Fibroblast of the aortic adventitia (primary cell): ENCODE data around the gene OPCML. TPM values are rescaled to one million over a fixed set of nuclear protein-coding genes. Genes with fewer than 3 reads are reported as not detected.

ENCODE experiments used
- DNase-seq: peaks from one replicate; pipeline ENCODE4 v3.0.0-alpha.2; 2010; ENCODE audit warnings: low read depth
- H3K4me3 ChIP-seq: 2 replicates; pipeline ENCODE4 v1.5.1; 2011; ENCODE audit warnings: low read depth, mild to moderate bottlenecking, control low read depth, low read length, moderate library complexity
- CTCF ChIP-seq: IDR thresholded peaks from 2 replicates; pipeline ENCODE4 v1.5.1; 2011; ENCODE audit warnings: mild to moderate bottlenecking, low read length, control low read depth, inconsistent platforms; ENCODE audit not compliant: insufficient read depth
- total RNA-seq: library from RNA; depleted of rRNA; stranded (reverse); fragments of >200 nt; gene quantifications from 2 replicates; pipeline ENCODE4 v1.2.3, GENCODE V29; 2012; ENCODE audit warnings: low replicate concordance

OPCML gene
- total RNA-seq, 1 donor = 0.18 TPM

GRCh38 chr11:133381761-133382130, 150.6 kb downstream of the OPCML start:
- H3K4me3 ChIP-seq = no peak overlapping the region
- TF ChIP-seq CTCF = no peak
- no peak for DNase-seq

- no peak overlapping the region for H3K4me3 ChIP-seq
- DNase-seq = no peak
- no peak for TF ChIP-seq CTCF
These were observed 166.2 kb downstream of the OPCML start for GRCh38 chr11:133366147-133366546.

- no peak for TF ChIP-seq CTCF
- H3K4me3 ChIP-seq = no peak overlapping the region
- DNase-seq = no peak
These were observed 169.4 kb downstream of the OPCML start for GRCh38 chr11:133362916-133363315.

- no peak for DNase-seq
- no peak for TF ChIP-seq CTCF
- no peak overlapping the region for H3K4me3 ChIP-seq
These were observed 170.1 kb downstream of the OPCML start for GRCh38 chr11:133362156-133362555.

GRCh38 chr11:133361689-133361994, 170.7 kb downstream of the OPCML start:
- DNase-seq = no peak
- no peak for TF ChIP-seq CTCF
- no peak overlapping the region for H3K4me3 ChIP-seq

GRCh38 chr11:133360860-133361688, 171.2 kb downstream of the OPCML start:
- H3K4me3 ChIP-seq = no peak overlapping the region
- no peak for TF ChIP-seq CTCF
- DNase-seq = no peak

- no peak for TF ChIP-seq CTCF
- DNase-seq = no peak
- no peak overlapping the region for H3K4me3 ChIP-seq
These were observed 177.2 kb downstream of the OPCML start for GRCh38 chr11:133355095-133355494.
